Erythroblast (primary cell): Measurements from ENCODE around the gene UAP1L1.

Experiments
- GATA1 ChIP-seq: IDR thresholded peaks from 2 replicates; pipeline ENCODE4 v1.6.1; 2011; ENCODE audit warnings: low read depth, mild to moderate bottlenecking, control low read depth, low read length, moderate library complexity
- POLR2A ChIP-seq: IDR thresholded peaks from 2 replicates; pipeline ENCODE4 v1.6.1; 2011; ENCODE audit warnings: mild to moderate bottlenecking, low read length

DNA sequence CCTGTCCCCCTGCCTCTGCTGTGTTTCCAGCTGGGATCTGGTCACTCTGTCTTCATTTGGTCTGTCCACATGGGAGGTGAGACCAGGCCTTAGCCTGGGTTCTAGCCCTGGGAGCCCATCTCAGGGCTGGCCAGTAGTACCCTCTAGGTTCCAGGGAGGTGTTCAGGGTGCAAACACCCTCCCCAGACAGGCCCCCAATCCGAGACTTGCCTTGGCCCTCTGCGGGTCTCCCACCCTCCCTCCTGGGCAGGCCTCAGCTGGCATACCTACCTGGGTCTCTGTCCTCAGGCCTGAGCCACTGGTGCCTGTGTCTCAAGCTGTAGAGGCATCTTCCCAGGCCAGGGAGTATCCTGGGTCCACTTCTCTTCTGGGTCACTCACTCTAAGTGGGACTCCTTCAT is 6.0 kb upstream of the UAP1L1 start:
- TF ChIP-seq POLR2A (no peak), GATA1 (no peak)
